Caki2 (cell line): Measurements from ENCODE around the gene MPZL3. TPM values are rescaled to one million over a fixed set of nuclear protein-coding genes. Genes with fewer than 3 reads are reported as not detected.

Experiments
- DNase-seq: peaks from one replicate; pipeline ENCODE4 v3.0.0-alpha.2; 2015; ENCODE audit warnings: low read depth
- in situ Hi-C: cut with HindIII; loops from 2 replicates; pipeline ENCODE4 v1.10.0; 2016; ENCODE audit warnings: low sequenced_read_pairs, low pct_unique_long_range_greater_than_20kb, mixed read lengths
- total RNA-seq: library from RNA; depleted of rRNA; stranded (reverse); fragments of >200 nt; shearing (Covaris generic); gene quantifications from 2 replicates; pipeline ENCODE4 v1.2.3, GENCODE V29; 2014; ENCODE audit warnings: low replicate concordance

The MPZL3 gene
- total RNA-seq, 1 experiment from 2014 or later, result 9.1 TPM

GRCh38 chr11:118219244-118219643 lies 32.9 kb downstream of the MPZL3 start:
- no peak for DNase-seq
- in situ Hi-C loops, result no loop called here

- in situ Hi-C loops, result no loop called here
- DNase-seq, result no peak
These were observed 34.6 kb downstream of the MPZL3 start for GRCh38 chr11:118217575-118217974.

- in situ Hi-C loops, result no loop called here
- no peak for DNase-seq
These were observed 35.3 kb downstream of the MPZL3 start for GRCh38 chr11:118216621-118217481.

- in situ Hi-C loops, result no loop called here
- no peak for DNase-seq
These were observed 36.4 kb downstream of the MPZL3 start for GRCh38 chr11:118215765-118216164.

GRCh38 chr11:118215262-118215661 lies 36.9 kb downstream of the MPZL3 start:
- in situ Hi-C loops, result no loop called here
- DNase-seq, result no peak

GRCh38 chr11:118214210-118214914 lies 37.8 kb downstream of the MPZL3 start:
- in situ Hi-C loops, result no loop called here
- no peak for DNase-seq

- DNase-seq, result no peak
- in situ Hi-C loops, result no loop called here
These were observed 38.4 kb downstream of the MPZL3 start for GRCh38 chr11:118213781-118214180.

- in situ Hi-C loops, result no loop called here
- no peak for DNase-seq
These were observed 39.0 kb downstream of the MPZL3 start for GRCh38 chr11:118213201-118213600.

- no peak for DNase-seq
- in situ Hi-C loops, result no loop called here
These were observed 39.4 kb downstream of the MPZL3 start for GRCh38 chr11:118212781-118213191.

- in situ Hi-C loops, result no loop called here
- DNase-seq, result no peak
These were observed 39.9 kb downstream of the MPZL3 start for GRCh38 chr11:118212131-118212725.

GRCh38 chr11:118211006-118211405 lies 41.2 kb downstream of the MPZL3 start:
- DNase-seq, result no peak
- in situ Hi-C loops, result no loop called here

- no peak for DNase-seq
- in situ Hi-C loops, result no loop called here
These were observed 41.8 kb downstream of the MPZL3 start for GRCh38 chr11:118210323-118210722.

- in situ Hi-C loops, result no loop called here
- DNase-seq, result no peak
These were observed 43.1 kb downstream of the MPZL3 start for GRCh38 chr11:118209033-118209432.

- no peak for DNase-seq
- in situ Hi-C loops, result no loop called here
These were observed 45.1 kb downstream of the MPZL3 start for GRCh38 chr11:118207079-118207478.

GRCh38 chr11:118206391-118207031 lies 45.7 kb downstream of the MPZL3 start:
- no peak for DNase-seq
- in situ Hi-C loops, result no loop called here

- in situ Hi-C loops, result no loop called here
These were observed 46.4 kb downstream of the MPZL3 start for GRCh38 chr11:118205606-118206378.

GRCh38 chr11:118202599-118203422 lies 49.4 kb downstream of the MPZL3 start:
- DNase-seq, result no peak
- in situ Hi-C loops, result no loop called here

More at GRCh38 chr11:118205606-118206378, 46.4 kb downstream of the MPZL3 start:
- DNase-seq, result no peak
